ENCODE data around the gene RHOT1. TPM values are rescaled to one million over a fixed set of nuclear protein-coding genes. Genes with fewer than 3 reads are reported as not detected.

The RHOT1 gene
- total RNA-seq, 1 donor from 2014 or later = 64.1 TPM

DNA sequence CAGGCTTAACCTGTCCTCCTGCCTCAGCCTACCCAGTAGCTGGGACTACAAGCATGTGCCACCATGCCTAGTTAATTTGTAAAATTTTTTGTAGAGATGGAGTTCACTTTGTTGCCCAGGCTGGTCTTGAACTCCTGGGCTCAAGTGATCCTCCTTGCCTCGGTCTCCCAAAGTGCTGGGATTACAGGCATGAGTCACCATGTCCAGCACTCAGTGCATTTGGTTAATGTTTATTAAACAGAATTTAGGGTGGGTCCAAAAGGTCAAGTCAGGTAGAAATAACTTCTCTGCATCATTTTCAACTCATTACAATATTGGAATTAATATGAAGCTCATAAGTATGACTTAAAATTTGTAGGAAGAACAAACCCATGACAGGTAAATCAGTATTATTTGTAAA lies 55.7 kb downstream of the RHOT1 start:
- no peak for DNase-seq (ENCODE audit: missing footprints)
- intact Hi-C loops (cut with DNase I) = no loop called here
- no peak for ATAC-seq

DNA sequence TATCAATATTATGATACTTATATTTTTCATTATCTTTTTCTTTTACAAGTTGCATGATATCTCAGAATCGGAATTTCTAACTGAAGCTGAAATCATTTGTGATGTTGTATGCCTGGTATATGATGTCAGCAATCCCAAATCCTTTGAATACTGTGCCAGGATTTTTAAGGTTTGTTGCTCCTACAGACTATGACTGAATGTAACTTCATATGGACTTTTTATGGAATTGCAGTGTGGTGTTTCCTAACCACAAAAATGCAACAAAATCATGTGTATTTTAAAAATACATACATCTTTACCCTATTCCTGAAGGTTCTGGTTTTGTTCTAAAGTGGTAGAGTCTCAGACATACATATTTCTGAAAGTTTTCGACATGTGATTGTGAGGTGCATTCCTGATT lies 64.6 kb downstream of the RHOT1 start:
- intact Hi-C loops (cut with DNase I) = no loop called here
- ATAC-seq (no peak), DNase-seq (ENCODE audit: missing footprints) (no peak)

GRCh38 chr17:32208436-32208835 lies 66.1 kb downstream of the RHOT1 start:
- DNase-seq (ENCODE audit: missing footprints) = no peak
- intact Hi-C loops (cut with DNase I) = no loop called here
- no peak for ATAC-seq

DNA sequence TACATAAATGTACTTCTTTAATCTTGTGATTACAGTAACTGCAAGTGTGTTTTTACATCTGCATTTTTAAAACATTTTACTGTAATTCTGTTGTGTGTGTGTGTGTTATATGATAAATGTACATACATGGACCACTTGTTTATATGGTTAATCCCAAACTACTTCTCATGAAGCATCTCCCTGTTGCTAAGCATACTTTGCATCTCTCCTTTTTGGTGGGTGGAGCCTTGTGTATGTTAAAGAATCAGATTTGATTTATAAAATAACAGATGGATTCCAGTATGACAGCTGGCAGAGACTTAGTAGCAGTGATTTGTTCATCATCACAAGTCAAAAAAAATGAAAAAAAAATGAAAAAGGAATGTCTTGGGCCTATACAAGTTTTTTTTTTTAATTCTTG lies 67.3 kb downstream of the RHOT1 start:
- intact Hi-C loops (cut with DNase I) = loop anchor here (10.0 kb wide), 1 partner anchor 205 kb away; the partner anchor contains the start of gene LRRC37B

DNA sequence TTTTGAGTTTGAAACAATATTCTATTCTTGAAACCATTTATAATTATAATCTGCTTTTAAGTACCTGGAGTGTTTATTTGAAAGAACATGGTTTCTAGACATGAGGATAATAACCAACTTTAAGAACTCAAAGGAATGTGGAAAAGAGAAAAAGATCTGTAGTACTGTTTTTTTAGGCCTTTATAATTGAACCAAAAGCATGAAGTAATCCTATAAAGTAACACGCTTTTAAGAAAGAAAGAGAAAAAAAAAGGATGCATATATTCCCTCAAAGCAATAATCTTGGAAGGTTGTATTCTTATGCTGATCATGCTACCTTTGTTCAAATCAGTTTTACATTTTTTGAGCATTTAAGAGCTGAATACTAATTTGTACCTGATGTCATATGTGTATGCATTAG lies 69.4 kb downstream of the RHOT1 start:
- intact Hi-C loops (cut with DNase I) = loop anchor here (10.0 kb wide), 1 partner anchor 207 kb away; the partner anchor contains the start of gene LRRC37B
- ATAC-seq (no peak), DNase-seq (ENCODE audit: missing footprints) (no peak)

More for the DNA sequence above, 67.3 kb downstream of the RHOT1 start:
- ATAC-seq (no peak), DNase-seq (ENCODE audit: missing footprints) (no peak)

DNA sequence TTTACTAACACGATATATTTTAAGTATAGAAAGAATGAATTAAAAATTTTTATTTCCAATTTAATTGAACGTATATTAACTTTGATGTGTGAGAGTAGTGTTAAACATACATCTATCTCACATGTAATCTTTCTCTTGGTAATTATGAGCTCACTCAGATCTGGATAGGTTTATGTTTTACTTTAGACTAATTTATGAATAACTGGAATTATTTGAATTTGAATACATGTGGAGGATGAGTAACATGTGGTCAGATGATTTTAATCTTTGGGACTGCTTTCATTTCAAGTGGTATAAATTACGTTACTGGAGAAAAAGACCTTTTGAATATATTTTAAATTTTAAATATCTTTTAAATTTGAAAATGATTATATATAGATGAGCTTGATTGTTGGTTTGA lies 73.4 kb downstream of the RHOT1 start:
- intact Hi-C loops (cut with DNase I) = loop anchor here (10.0 kb wide), 1 partner anchor 211 kb away; the partner anchor contains the start of gene LRRC37B
- DNase-seq (ENCODE audit: missing footprints) (no peak), ATAC-seq (no peak)

GRCh38 chr17:32222621-32223020 lies 80.3 kb downstream of the RHOT1 start:
- no peak for DNase-seq (ENCODE audit: missing footprints)
- ATAC-seq = no peak
- intact Hi-C loops (cut with DNase I) = no loop called here

DNA sequence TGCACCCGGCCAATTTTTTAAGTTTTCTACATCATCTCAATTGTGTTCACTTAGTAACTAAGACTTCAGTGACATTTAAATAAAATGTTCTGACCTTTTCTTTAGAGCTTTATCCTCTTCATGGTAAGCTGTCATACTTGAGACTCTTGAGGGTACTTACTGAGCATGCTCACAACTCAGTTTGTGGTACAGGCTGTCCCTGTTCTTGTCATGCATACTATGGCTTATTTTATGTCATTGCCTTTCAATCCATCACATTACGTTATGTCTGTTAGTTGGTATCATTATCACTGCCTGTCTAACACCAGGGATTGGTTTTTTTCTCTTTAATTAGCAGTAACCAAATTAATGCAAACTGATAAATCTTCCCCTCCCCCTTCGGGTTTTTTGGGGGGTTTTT lies 81.4 kb downstream of the RHOT1 start:
- ATAC-seq (no peak), DNase-seq (ENCODE audit: missing footprints) (no peak)
- intact Hi-C loops (cut with DNase I) = no loop called here

GRCh38 chr17:32226886-32227285 lies 84.6 kb downstream of the RHOT1 start:
- DNase-seq (ENCODE audit: missing footprints) (no peak), ATAC-seq (no peak)
- intact Hi-C loops (cut with DNase I) = no loop called here

GRCh38 chr17:32227910-32228309 lies 85.6 kb downstream of the RHOT1 start:
- intact Hi-C loops (cut with DNase I) = no loop called here
- DNase-seq (ENCODE audit: missing footprints) (no peak), ATAC-seq (no peak)

GRCh38 chr17:32235588-32235987 lies 93.3 kb downstream of the RHOT1 start:
- intact Hi-C loops (cut with DNase I) = no loop called here
- DNase-seq (ENCODE audit: missing footprints) (no peak), ATAC-seq (no peak)

DNA sequence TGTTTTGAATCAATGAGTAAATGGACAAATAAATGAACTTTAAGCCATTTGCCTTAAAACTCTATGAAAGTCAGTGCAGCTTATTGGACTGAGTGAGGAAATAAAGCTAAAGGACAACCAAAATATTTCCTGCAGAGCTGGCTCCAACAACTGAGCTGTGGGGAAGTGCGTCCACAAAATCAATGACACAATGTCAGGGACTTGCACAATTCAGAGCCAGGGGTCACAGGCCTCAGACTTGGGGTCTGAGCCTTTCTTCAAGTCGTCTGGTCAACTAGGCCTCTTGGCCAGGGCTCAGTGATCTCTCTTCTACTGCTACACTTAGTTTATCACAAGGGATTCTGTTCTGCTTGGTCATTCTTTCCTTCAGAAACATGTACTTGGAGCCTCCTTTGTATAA lies 97.2 kb downstream of the RHOT1 start:
- no peak for DNase-seq (ENCODE audit: missing footprints)
- no peak for ATAC-seq

GRCh38 chr17:32240750-32241149 lies 98.4 kb downstream of the RHOT1 start:
- ATAC-seq = peak; percentile 90
- DNase-seq (ENCODE audit: missing footprints) = no peak
- intact Hi-C loops (cut with DNase I) = no loop called here

More for the DNA sequence above, 97.2 kb downstream of the RHOT1 start:
- intact Hi-C loops (cut with DNase I) = no loop called here

- DNase-seq (ENCODE audit: missing footprints) (no peak), ATAC-seq (no peak)
- intact Hi-C loops (cut with DNase I) = no loop called here
These were observed 99.3 kb downstream of the RHOT1 start for GRCh38 chr17:32241640-32242039.

- ATAC-seq = no peak
- intact Hi-C loops (cut with DNase I) = no loop called here
These were observed 107.2 kb downstream of the RHOT1 start for GRCh38 chr17:32249475-32249874.

DNA sequence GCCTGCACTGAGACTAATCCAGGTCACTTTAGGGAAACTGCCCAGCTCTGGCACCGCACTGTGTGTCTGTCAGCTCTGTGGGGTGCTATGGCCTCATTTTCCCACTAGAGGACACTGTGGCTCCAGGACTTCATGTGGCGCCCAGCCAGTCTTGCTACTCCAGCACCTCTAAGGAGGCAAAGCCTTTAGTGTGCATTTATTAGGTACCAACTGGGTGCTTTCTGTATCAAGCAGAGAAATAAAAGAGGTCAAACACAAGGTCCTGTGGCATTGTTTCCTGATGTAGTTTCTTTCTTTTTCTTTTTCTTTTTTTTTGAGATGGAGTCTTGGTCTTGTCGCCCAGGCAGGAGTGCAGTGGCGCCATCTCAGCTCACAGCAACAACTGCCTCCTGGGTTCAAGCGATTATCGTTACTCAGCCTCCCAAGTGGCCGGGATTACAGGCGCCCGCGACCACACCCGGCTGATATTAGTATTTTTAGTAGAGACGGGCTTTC lies 110.9 kb downstream of the RHOT1 start:
- intact Hi-C loops (cut with DNase I) = loop anchor here (1.0 kb wide), 1 partner anchor 66 kb away; no protein-coding TSS in a partner anchor
- DNase-seq (ENCODE audit: missing footprints) = peak; percentile 87
- peak; percentile 95 for ATAC-seq

More at GRCh38 chr17:32249475-32249874, 107.2 kb downstream of the RHOT1 start:
- DNase-seq (ENCODE audit: missing footprints) = no peak

GRCh38 chr17:32256012-32256700 lies 113.9 kb downstream of the RHOT1 start:
- ATAC-seq (no peak), DNase-seq (ENCODE audit: missing footprints) (no peak)
- intact Hi-C loops (cut with DNase I) = no loop called here

DNA sequence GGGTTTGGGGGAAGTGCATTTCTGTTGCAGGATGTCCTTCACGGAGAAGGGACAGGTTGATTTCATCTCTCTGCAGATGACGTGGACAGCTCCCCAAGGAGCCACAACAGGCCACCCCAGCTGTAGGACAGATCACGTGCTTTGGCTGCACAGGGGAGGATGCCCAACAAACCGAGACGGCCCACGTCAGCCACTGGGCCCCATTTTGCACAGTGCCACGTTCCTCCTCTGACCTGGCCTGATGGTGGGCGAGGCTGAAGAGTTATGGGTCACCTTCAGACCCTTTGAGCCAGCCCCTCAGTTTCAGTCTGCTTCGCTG lies 114.4 kb downstream of the RHOT1 start:
- ATAC-seq = no peak
- intact Hi-C loops (cut with DNase I) = no loop called here
- DNase-seq (ENCODE audit: missing footprints) = no peak

- ATAC-seq = no peak
- intact Hi-C loops (cut with DNase I) = no loop called here
- no peak for DNase-seq (ENCODE audit: missing footprints)
These were observed 116.3 kb downstream of the RHOT1 start for GRCh38 chr17:32258383-32259140.

- intact Hi-C loops (cut with DNase I) = no loop called here
- ATAC-seq (no peak), DNase-seq (ENCODE audit: missing footprints) (no peak)
These were observed 117.3 kb downstream of the RHOT1 start for GRCh38 chr17:32259586-32259985.
